ENCODE measurements around the gene IKZF1.

IKZF1 gene

DNA sequence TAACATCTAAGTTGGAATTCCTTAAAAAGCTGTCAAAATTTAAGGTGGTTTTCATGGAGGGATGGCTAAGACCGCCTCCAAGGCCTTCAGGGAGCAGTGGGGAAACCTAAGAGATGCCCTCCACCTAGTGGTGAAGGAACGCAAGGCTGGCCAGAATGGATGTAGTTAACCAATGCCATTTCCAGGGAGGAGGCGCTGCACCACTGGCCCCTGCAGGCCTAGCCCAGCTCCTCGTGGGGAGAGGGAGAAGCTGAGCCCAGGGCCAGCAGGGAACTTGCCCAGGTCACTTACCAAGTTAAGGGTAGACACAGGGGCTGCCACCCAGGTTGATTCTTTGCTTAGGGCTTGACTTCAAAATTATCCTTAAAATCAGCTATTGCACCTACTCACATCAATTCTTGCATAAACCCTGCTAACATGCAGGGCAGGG, 113.6 kb downstream of the IKZF1 start:
- DNase-seq = peak; percentile 95

DNA sequence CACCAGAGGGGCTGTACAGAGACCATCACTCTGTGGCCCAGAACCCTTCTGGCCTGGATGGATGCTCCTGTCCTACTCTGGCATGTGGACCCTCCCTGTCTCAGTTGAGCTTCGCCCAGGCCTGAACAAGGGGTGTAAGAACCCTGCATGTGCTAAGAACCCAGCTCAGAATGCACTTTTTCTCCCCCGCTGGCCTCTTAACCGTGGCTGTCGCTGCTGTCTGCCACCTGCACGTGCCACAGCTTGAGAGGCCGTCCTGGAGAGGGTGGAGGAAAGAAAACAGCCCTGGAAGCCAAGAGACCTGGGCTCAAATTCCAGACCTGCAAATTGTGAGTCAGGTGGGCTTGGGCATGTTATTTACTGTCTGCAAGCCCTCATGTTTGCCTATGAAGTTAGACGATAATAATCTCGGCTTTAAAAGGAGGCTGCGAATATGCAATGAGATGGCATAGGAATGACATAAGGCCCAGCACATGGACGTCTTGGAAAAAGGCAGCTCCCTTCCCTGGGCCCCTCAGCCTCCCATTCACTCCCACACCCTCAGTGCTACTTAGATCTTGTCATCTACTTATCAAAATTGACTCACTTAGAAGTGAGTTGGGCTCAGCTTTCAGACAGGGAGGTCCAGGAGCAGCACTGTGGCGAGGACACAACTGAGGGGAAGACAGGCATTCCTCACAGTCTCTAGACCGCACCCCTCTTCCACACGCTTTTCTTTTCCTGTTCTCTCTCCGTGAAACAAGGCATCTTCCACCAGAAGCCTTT, 114.2 kb downstream of the IKZF1 start:
- DNase-seq = no peak

- DNase-seq = no peak
Observed at GRCh38 chr7:50421043-50421442, 116.5 kb downstream of the IKZF1 start.

DNA sequence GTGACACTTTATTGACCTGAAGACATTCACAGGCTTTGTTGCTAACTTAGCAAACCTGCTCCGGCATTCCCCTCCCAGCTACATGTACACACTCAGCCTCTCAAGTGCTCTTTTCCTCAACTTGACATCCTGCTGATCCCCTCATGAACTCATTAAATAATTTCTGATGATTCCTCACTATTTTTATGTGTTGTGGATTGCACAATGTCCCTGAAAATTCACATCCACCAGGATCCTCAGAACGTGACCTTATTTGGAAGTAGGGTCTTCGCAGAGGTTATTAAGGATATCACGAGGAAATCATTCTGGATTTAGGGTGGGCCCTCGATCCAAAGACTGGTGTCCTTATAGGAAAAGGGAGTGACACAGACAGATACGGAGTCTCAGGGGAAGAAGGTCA, 118.3 kb downstream of the IKZF1 start:
- no peak for DNase-seq

- DNase-seq = no peak
Observed at GRCh38 chr7:50423860-50424259, 119.3 kb downstream of the IKZF1 start.

GRCh38 chr7:50425318-50425717, 120.8 kb downstream of the IKZF1 start:
- DNase-seq = no peak

GRCh38 chr7:50426280-50427045, 121.9 kb downstream of the IKZF1 start:
- no peak for DNase-seq

DNA sequence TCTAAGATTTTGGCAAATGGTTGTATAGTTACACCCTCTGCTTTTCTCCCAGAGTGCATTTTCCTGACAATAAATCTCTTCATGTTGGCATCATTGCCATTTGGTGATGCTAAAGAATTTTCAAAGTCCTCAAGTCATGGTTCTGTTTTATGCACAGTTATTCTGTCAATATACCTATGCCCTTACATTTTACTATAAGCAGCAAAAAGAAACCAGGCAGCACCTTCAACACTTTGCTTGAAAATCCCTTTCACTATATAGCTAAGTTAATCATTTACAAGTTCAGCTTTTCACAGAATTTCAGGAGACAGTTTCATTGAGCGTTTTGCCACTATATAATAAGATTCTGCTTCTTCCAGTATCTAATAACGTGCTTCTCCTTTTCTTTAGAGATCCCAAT, 123.0 kb downstream of the IKZF1 start:
- DNase-seq = no peak

- DNase-seq = no peak
Observed at GRCh38 chr7:50428911-50429310, 124.4 kb downstream of the IKZF1 start.

- no peak for DNase-seq
Observed at GRCh38 chr7:50431316-50431715, 126.8 kb downstream of the IKZF1 start.

DNA sequence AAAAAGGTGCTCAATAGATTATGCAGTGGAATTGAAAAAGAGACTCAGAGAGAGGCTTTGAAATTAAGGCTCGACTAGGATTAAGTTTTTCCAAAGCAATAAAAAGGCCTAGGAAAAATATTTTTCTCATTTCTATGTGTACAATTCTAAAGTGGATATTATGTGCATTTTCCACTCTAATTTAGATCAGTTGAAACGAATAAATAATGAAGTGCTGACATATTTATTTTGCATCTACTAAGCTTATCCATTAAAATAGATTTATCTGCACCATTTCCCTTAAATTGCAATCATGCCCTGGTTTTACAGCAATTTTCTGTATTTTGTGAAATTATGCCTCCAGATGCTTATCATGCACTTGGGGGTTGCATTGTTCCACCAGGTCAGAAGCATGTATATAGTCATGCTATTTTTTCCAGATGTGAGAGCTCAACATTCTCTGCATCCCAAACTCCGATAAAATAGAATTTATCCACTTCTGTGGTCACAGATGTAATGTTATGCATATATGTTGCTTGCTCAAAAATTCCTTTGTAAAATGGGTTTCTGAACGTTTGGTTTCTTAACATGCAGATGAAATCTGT, 127.3 kb downstream of the IKZF1 start:
- DNase-seq = no peak

DNA sequence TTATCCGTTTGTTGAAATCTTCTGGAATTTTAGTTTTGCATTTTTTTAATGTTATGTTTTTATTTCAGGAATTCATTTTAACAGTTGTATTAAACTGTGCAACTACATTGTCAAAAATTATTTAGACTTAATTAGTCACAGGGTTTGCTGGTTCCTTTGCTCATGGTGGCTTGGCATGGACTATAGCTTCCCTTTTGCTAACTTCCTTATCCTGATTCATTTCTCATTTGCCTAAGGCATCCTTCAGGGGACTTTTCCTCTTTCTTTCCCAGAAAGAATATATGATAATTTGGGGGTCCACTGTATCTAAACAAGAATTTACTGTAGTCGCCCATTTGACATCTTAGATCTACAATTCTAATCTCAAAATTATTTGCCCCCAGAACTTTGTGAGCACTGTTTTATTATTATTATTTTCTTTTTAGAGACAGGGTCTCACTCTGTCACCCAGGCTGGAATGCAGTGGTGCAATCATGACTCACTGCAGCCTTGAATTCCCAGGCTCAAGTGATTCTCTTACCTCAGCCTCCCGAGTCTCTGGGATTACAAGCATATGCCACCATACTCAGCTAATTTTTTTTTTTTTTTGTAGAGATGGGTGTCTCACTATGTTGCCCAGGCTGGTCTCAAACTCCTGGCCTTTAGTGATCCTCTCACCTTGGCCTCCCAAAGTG, 131.8 kb downstream of the IKZF1 start:
- no peak for DNase-seq

DNA sequence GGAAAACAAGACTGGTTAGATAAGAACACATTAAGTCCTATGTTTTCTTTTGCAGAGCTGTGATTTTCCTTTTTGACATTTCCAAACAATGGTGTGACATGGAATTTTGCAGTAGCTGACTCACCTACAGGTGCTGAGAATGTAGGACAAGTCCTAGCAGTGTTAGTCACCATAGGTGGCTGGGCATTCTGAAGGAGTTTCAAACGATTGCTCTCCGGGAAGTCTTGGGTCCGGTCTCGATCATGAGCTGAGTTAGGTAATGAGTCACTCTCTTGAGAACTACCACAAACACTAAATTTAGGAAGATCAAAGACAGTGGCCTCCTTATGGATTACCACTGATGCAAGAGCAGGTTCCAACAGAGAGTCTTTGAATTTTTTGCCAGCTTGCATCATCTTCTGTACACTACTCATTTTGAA, 142.0 kb downstream of the IKZF1 start:
- no peak for DNase-seq

GRCh38 chr7:50448823-50449222, 144.3 kb downstream of the IKZF1 start:
- DNase-seq = no peak

GRCh38 chr7:50449501-50449880, 145.0 kb downstream of the IKZF1 start:
- DNase-seq = peak; percentile 7

- peak; percentile 87 for DNase-seq
Observed at GRCh38 chr7:50449881-50450589, 145.5 kb downstream of the IKZF1 start, which contains the start of gene FIGNL1. TSS of gene FIGNL1 (minus strand) at chr7:50450350. CDS start at chr7:50447287, 3,063 bp downstream.

DNA sequence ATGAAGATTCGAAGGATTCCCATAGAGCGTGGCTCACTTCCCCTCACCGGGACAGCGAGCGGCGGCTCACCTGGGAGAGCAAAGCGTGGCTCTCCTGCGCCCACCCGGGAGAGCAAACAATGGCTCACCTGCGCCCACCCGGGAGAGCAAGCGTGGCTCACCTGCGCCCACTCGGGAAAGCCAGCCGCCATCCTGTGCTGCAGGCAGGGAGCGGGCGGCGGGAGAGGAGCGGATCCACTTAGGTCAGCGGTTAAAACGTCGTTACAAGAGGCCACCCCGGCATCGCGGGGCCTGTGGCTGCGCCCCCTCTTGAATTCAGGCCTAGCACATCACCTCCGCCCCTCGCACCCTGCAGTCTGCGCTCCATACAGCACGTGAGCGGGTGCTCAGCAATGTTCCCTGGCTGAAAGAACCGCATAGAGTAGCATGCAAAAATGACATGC, 146.1 kb downstream of the IKZF1 start:
- peak; percentile 25 for DNase-seq
